ENCODE data around the gene PHACTR4.
"Not testable (repeated sequence)": the region's sequence is repeated elsewhere in the genome, so short reads cannot be mapped to it uniquely, and the experiment has no call there.

Gene PHACTR4

DNA sequence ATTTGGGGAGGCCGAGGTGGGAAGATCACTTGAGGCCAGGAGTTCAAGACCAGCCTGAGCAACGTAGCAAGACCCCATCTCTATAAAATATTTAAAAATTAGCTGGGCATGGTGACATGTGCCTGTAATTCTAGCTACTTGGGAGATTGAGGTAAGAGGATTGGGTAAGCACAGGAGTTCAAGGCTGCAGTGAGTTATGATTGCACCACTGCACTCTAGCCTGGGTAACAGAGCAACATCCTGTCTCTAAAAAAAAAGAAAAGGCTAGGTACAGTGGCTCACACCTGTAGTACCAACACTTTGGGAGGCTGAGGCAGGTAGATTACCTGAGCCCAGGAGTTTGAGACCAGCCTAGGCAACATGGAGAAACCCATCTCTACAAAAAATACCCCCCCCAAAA lies 100.6 kb downstream of the PHACTR4 start:
- Histone ChIP-seq H3K9me3 (ENCODE audit: insufficient read depth, low read length) (no peaks in the 10 kb centered on the region), H3K4me2 (ENCODE audit: low read depth, low read length, poor library complexity, severe bottlenecking) (no peak overlapping the region), H3K79me2 (ENCODE audit: insufficient read depth, low read length) (no peaks in the 10 kb centered on the region), H4K20me1 (ENCODE audit: low read depth, low read length) (no peaks in the 10 kb centered on the region), H3K9me2 (replicated peaks; ENCODE audit: insufficient read depth, low read length) (no peaks in the 10 kb centered on the region), H3K27me3 (ENCODE audit: low read length) (no peaks in the 10 kb centered on the region), H3F3A (ENCODE audit: insufficient read depth) (peaks cover 3% of the 10 kb centered on the region; the same call in 1 of the 2 replicates), H3K36me3 (ENCODE audit: low read length) (peaks cover 4% of the 10 kb centered on the region; the same call in 1 of the 2 replicates), H3K4me3 (ENCODE audit: insufficient read depth, low read length, poor library complexity, severe bottlenecking) (no peak overlapping the region), H3K9ac (ENCODE audit: low read length) (no peak overlapping the region), H3K27ac (ENCODE audit: low read depth, low read length) (no peak overlapping the region), H2AFZ (ENCODE audit: low read depth, low read length, severe bottlenecking) (no peak overlapping the region)
- TF ChIP-seq, protein P1, sequence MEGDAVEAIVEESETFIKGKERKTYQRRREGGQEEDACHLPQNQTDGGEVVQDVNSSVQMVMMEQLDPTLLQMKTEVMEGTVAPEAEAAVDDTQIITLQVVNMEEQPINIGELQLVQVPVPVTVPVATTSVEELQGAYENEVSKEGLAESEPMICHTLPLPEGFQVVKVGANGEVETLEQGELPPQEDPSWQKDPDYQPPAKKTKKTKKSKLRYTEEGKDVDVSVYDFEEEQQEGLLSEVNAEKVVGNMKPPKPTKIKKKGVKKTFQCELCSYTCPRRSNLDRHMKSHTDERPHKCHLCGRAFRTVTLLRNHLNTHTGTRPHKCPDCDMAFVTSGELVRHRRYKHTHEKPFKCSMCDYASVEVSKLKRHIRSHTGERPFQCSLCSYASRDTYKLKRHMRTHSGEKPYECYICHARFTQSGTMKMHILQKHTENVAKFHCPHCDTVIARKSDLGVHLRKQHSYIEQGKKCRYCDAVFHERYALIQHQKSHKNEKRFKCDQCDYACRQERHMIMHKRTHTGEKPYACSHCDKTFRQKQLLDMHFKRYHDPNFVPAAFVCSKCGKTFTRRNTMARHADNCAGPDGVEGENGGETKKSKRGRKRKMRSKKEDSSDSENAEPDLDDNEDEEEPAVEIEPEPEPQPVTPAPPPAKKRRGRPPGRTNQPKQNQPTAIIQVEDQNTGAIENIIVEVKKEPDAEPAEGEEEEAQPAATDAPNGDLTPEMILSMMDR (IDR thresholded peaks at IDR 0.05; ENCODE audit: insufficient read depth, low read length, poor library complexity, severe bottlenecking), result no peak
- TF ChIP-seq EZH2phosphoT487 (conservative IDR thresholded peaks at IDR 0.05; ENCODE audit: low read length), result no peak

DNA sequence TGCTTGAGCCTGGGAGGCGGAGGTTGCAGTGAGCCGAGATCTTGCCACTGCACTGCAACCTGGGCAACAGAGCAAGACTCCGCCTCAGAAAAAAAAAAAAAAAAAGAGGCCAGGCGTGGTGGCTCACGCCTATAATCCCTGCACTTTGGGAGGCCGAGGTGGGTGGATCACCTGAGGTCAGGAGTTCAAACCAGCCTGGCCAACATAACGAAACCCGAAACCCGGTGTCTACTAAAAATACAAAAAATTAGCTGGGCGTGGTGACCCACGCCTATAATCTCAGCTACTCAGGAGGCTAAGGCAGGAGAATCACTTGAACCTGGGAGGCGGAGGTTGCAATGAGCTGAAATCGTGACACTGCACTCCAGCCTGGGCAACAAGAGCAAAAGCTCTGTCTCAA lies 110.0 kb downstream of the PHACTR4 start:
- H3K79me2 ChIP-seq (ENCODE audit: insufficient read depth, low read length); H3K27me3 ChIP-seq (ENCODE audit: low read length): not testable (repeated sequence)

DNA sequence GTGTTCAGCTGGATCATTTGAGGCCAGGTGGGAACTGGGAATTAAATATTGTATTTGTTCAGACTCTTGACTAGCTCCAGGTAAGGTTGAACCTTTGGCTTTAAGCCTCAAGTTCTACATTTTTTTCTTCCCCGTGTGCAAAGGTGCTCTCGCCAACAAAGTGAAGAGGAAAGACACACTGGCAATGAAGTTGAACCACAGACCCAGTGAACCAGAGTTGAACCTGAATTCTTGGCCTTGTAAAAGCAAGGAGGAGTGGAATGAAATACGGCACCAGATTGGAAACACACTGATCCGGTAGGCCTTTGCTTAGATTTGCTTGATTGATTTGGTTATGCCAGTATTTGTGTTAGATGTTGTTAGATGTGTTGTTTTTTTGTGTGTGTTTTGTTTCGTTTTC lies 110.8 kb downstream of the PHACTR4 start:
- Histone ChIP-seq H3K27ac (ENCODE audit: low read depth, low read length) (no peak overlapping the region), H3K9me2 (replicated peaks; ENCODE audit: insufficient read depth, low read length) (no peaks in the 10 kb centered on the region), H4K20me1 (ENCODE audit: low read depth, low read length) (no peaks in the 10 kb centered on the region), H3K27me3 (ENCODE audit: low read length) (no peaks in the 10 kb centered on the region), H3K79me2 (ENCODE audit: insufficient read depth, low read length) (no peaks in the 10 kb centered on the region), H3K4me3 (ENCODE audit: insufficient read depth, low read length, poor library complexity, severe bottlenecking) (no peak overlapping the region), H3K4me2 (ENCODE audit: low read depth, low read length, poor library complexity, severe bottlenecking) (no peak overlapping the region), H3K36me3 (ENCODE audit: low read length) (no peaks in the 10 kb centered on the region; the same call in 1 of the 2 replicates), H3F3A (ENCODE audit: insufficient read depth) (no peaks in the 10 kb centered on the region; the same call in 1 of the 2 replicates), H2AFZ (ENCODE audit: low read depth, low read length, severe bottlenecking) (no peak overlapping the region), H3K9ac (ENCODE audit: low read length) (no peak overlapping the region), H3K9me3 (ENCODE audit: insufficient read depth, low read length) (no peaks in the 10 kb centered on the region)
- no peak for TF ChIP-seq EZH2phosphoT487 (conservative IDR thresholded peaks at IDR 0.05; ENCODE audit: low read length)
- TF ChIP-seq, protein P1 (IDR thresholded peaks at IDR 0.05; ENCODE audit: insufficient read depth, low read length, poor library complexity, severe bottlenecking), result no peak

More for the DNA sequence above, 110.0 kb downstream of the PHACTR4 start:
- not testable (repeated sequence) for H3K4me2 ChIP-seq (ENCODE audit: low read depth, low read length, poor library complexity, severe bottlenecking); H3K9me2 ChIP-seq (replicated peaks; ENCODE audit: insufficient read depth, low read length); H3K4me3 ChIP-seq (ENCODE audit: insufficient read depth, low read length, poor library complexity, severe bottlenecking); H3F3A ChIP-seq (ENCODE audit: insufficient read depth); H3K9me3 ChIP-seq (ENCODE audit: insufficient read depth, low read length); H2AFZ ChIP-seq (ENCODE audit: low read depth, low read length, severe bottlenecking); H3K27ac ChIP-seq (ENCODE audit: low read depth, low read length); H3K9ac ChIP-seq (ENCODE audit: low read length); H4K20me1 ChIP-seq (ENCODE audit: low read depth, low read length); H3K36me3 ChIP-seq (ENCODE audit: low read length)

DNA sequence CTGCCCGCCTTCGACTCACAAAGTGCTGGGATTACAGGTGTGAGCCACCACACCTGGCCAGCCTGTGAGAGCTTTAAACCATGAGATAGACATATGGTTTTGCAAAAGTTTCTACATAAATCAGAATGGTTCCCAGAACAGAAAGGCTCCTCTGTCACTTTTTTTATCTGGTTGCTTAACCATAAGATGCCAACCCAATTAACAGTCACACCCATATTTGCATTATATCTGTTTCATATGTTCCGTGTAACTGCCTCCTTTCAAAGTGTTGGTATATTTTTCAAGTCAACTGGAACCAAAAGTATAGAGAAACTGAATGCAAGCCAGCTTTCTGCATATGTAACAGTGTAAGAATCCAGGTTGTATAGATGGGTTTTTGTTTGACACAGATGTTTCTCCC lies 112.6 kb downstream of the PHACTR4 start:
- Histone ChIP-seq H3K36me3 (ENCODE audit: low read length) (no peaks in the 10 kb centered on the region; the same call in 1 of the 2 replicates), H3K27ac (ENCODE audit: low read depth, low read length) (no peak overlapping the region)

More for the DNA sequence above, 112.6 kb downstream of the PHACTR4 start:
- Histone ChIP-seq H3K9ac (ENCODE audit: low read length) (no peak overlapping the region), H4K20me1 (ENCODE audit: low read depth, low read length) (no peaks in the 10 kb centered on the region), H3F3A (ENCODE audit: insufficient read depth) (no peaks in the 10 kb centered on the region), H2AFZ (ENCODE audit: low read depth, low read length, severe bottlenecking) (no peak overlapping the region), H3K79me2 (ENCODE audit: insufficient read depth, low read length) (no peaks in the 10 kb centered on the region), H3K9me2 (replicated peaks; ENCODE audit: insufficient read depth, low read length) (no peaks in the 10 kb centered on the region), H3K27me3 (ENCODE audit: low read length) (no peaks in the 10 kb centered on the region), H3K4me2 (ENCODE audit: low read depth, low read length, poor library complexity, severe bottlenecking) (no peak overlapping the region), H3K9me3 (ENCODE audit: insufficient read depth, low read length) (no peaks in the 10 kb centered on the region), H3K4me3 (ENCODE audit: insufficient read depth, low read length, poor library complexity, severe bottlenecking) (no peak overlapping the region)
- TF ChIP-seq, protein P1 (IDR thresholded peaks at IDR 0.05; ENCODE audit: insufficient read depth, low read length, poor library complexity, severe bottlenecking), result no peak
- no peak for TF ChIP-seq EZH2phosphoT487 (conservative IDR thresholded peaks at IDR 0.05; ENCODE audit: low read length)

Measured in SU-DHL-6 (cell line).